ENCODE data around the gene SELENOW.
"Not testable (repeated sequence)": the region's sequence is repeated elsewhere in the genome, so short reads cannot be mapped to it uniquely, and the experiment has no call there.

SELENOW gene

GRCh38 chr19:47796785-47797184, 18.3 kb downstream of the SELENOW start:
- Histone ChIP-seq H3K9me3 (ENCODE audit: control insufficient read depth, low read length) (no peaks in the 10 kb centered on the region), H3K27me3 (ENCODE audit: control insufficient read depth, insufficient read depth, low read length) (peaks cover 7% of the 10 kb centered on the region), H3K9ac (ENCODE audit: low read length) (no peak overlapping the region), H3K36me3 (ENCODE audit: control insufficient read depth, insufficient read depth, low read length) (no peaks in the 10 kb centered on the region), H3K4me3 (ENCODE audit: low read length) (no peak overlapping the region), H3K4me1 (ENCODE audit: control insufficient read depth, insufficient read depth, low read length) (no peaks in the 10 kb centered on the region)

- Histone ChIP-seq H3K9ac (ENCODE audit: low read length) (no peak overlapping the region), H3K4me3 (ENCODE audit: low read length) (no peak overlapping the region), H3K9me3 (ENCODE audit: control insufficient read depth, low read length) (no peaks in the 10 kb centered on the region), H3K4me1 (ENCODE audit: control insufficient read depth, insufficient read depth, low read length) (no peaks in the 10 kb centered on the region), H3K36me3 (ENCODE audit: control insufficient read depth, insufficient read depth, low read length) (no peaks in the 10 kb centered on the region), H3K27me3 (ENCODE audit: control insufficient read depth, insufficient read depth, low read length) (peaks cover 7% of the 10 kb centered on the region)
Measured at GRCh38 chr19:47797996-47798903, 19.7 kb downstream of the SELENOW start.

GRCh38 chr19:47798904-47799266, 20.4 kb downstream of the SELENOW start:
- H3K4me1 ChIP-seq (ENCODE audit: control insufficient read depth, insufficient read depth, low read length): no peaks in the 10 kb centered on the region
- no peaks in the 10 kb centered on the region for H3K9me3 ChIP-seq (ENCODE audit: control insufficient read depth, low read length)
- H3K27me3 ChIP-seq (ENCODE audit: control insufficient read depth, insufficient read depth, low read length): peaks cover 7% of the 10 kb centered on the region
- H3K4me3 ChIP-seq (ENCODE audit: low read length): no peak overlapping the region
- H3K9ac ChIP-seq (ENCODE audit: low read length): no peak overlapping the region
- no peaks in the 10 kb centered on the region for H3K36me3 ChIP-seq (ENCODE audit: control insufficient read depth, insufficient read depth, low read length)

GRCh38 chr19:47801270-47801669, 22.8 kb downstream of the SELENOW start:
- no peaks in the 10 kb centered on the region for H3K36me3 ChIP-seq (ENCODE audit: control insufficient read depth, insufficient read depth, low read length)
- H3K9ac ChIP-seq (ENCODE audit: low read length): no peak overlapping the region
- no peak overlapping the region for H3K4me3 ChIP-seq (ENCODE audit: low read length)
- H3K4me1 ChIP-seq (ENCODE audit: control insufficient read depth, insufficient read depth, low read length): no peaks in the 10 kb centered on the region
- H3K9me3 ChIP-seq (ENCODE audit: control insufficient read depth, low read length): no peaks in the 10 kb centered on the region
- peaks cover 7% of the 10 kb centered on the region for H3K27me3 ChIP-seq (ENCODE audit: control insufficient read depth, insufficient read depth, low read length)

- Histone ChIP-seq H3K9ac (ENCODE audit: low read length) (no peak overlapping the region), H3K27me3 (ENCODE audit: control insufficient read depth, insufficient read depth, low read length) (peaks cover 7% of the 10 kb centered on the region), H3K4me1 (ENCODE audit: control insufficient read depth, insufficient read depth, low read length) (no peaks in the 10 kb centered on the region), H3K9me3 (ENCODE audit: control insufficient read depth, low read length) (no peaks in the 10 kb centered on the region), H3K4me3 (ENCODE audit: low read length) (no peak overlapping the region), H3K36me3 (ENCODE audit: control insufficient read depth, insufficient read depth, low read length) (no peaks in the 10 kb centered on the region)
Measured at GRCh38 chr19:47802521-47803043, 24.1 kb downstream of the SELENOW start.

GRCh38 chr19:47803148-47803547, 24.6 kb downstream of the SELENOW start:
- not testable (repeated sequence) for H3K36me3 ChIP-seq (ENCODE audit: control insufficient read depth, insufficient read depth, low read length); H3K4me3 ChIP-seq (ENCODE audit: low read length); H3K9me3 ChIP-seq (ENCODE audit: control insufficient read depth, low read length); H3K4me1 ChIP-seq (ENCODE audit: control insufficient read depth, insufficient read depth, low read length); H3K9ac ChIP-seq (ENCODE audit: low read length); H3K27me3 ChIP-seq (ENCODE audit: control insufficient read depth, insufficient read depth, low read length)

GRCh38 chr19:47803671-47804070, 25.2 kb downstream of the SELENOW start:
- not testable (repeated sequence) for H3K4me1 ChIP-seq (ENCODE audit: control insufficient read depth, insufficient read depth, low read length); H3K4me3 ChIP-seq (ENCODE audit: low read length); H3K36me3 ChIP-seq (ENCODE audit: control insufficient read depth, insufficient read depth, low read length); H3K9ac ChIP-seq (ENCODE audit: low read length); H3K9me3 ChIP-seq (ENCODE audit: control insufficient read depth, low read length); H3K27me3 ChIP-seq (ENCODE audit: control insufficient read depth, insufficient read depth, low read length)

GRCh38 chr19:47804451-47804850, 25.9 kb downstream of the SELENOW start, which contains the start of gene TPRX1:
Gene TPRX1 (minus strand): TSS chr19:47804551. CDS start chr19:47804539, 12 bp downstream.
- H3K9ac ChIP-seq (ENCODE audit: low read length); H3K9me3 ChIP-seq (ENCODE audit: control insufficient read depth, low read length); H3K27me3 ChIP-seq (ENCODE audit: control insufficient read depth, insufficient read depth, low read length); H3K4me1 ChIP-seq (ENCODE audit: control insufficient read depth, insufficient read depth, low read length); H3K36me3 ChIP-seq (ENCODE audit: control insufficient read depth, insufficient read depth, low read length); H3K4me3 ChIP-seq (ENCODE audit: low read length): not testable (repeated sequence)

GRCh38 chr19:47805313-47805712, 26.8 kb downstream of the SELENOW start:
- H3K9me3 ChIP-seq (ENCODE audit: control insufficient read depth, low read length): no peaks in the 10 kb centered on the region
- no peaks in the 10 kb centered on the region for H3K4me1 ChIP-seq (ENCODE audit: control insufficient read depth, insufficient read depth, low read length)
- H3K27me3 ChIP-seq (ENCODE audit: control insufficient read depth, insufficient read depth, low read length): no peaks in the 10 kb centered on the region
- H3K36me3 ChIP-seq (ENCODE audit: control insufficient read depth, insufficient read depth, low read length): no peaks in the 10 kb centered on the region
- H3K4me3 ChIP-seq (ENCODE audit: low read length): no peak overlapping the region
- no peak overlapping the region for H3K9ac ChIP-seq (ENCODE audit: low read length)

- Histone ChIP-seq H3K36me3 (ENCODE audit: control insufficient read depth, insufficient read depth, low read length) (no peaks in the 10 kb centered on the region), H3K4me3 (ENCODE audit: low read length) (no peak overlapping the region)
Measured at GRCh38 chr19:47806435-47806834, 27.9 kb downstream of the SELENOW start.

GRCh38 chr19:47813304-47813994, 34.9 kb downstream of the SELENOW start:
- Histone ChIP-seq H3K9ac (ENCODE audit: low read length) (no peak overlapping the region), H3K27me3 (ENCODE audit: control insufficient read depth, insufficient read depth, low read length) (peaks cover 3% of the 10 kb centered on the region), H3K36me3 (ENCODE audit: control insufficient read depth, insufficient read depth, low read length) (no peaks in the 10 kb centered on the region), H3K9me3 (ENCODE audit: control insufficient read depth, low read length) (no peaks in the 10 kb centered on the region), H3K4me1 (ENCODE audit: control insufficient read depth, insufficient read depth, low read length) (no peaks in the 10 kb centered on the region), H3K4me3 (ENCODE audit: low read length) (no peak overlapping the region)

More at GRCh38 chr19:47806435-47806834, 27.9 kb downstream of the SELENOW start:
- Histone ChIP-seq H3K9ac (ENCODE audit: low read length) (no peak overlapping the region), H3K4me1 (ENCODE audit: control insufficient read depth, insufficient read depth, low read length) (no peaks in the 10 kb centered on the region), H3K9me3 (ENCODE audit: control insufficient read depth, low read length) (no peaks in the 10 kb centered on the region), H3K27me3 (ENCODE audit: control insufficient read depth, insufficient read depth, low read length) (no peaks in the 10 kb centered on the region)

GRCh38 chr19:47813995-47814328, 35.5 kb downstream of the SELENOW start:
- Histone ChIP-seq H3K27me3 (ENCODE audit: control insufficient read depth, insufficient read depth, low read length) (peaks cover 3% of the 10 kb centered on the region), H3K9me3 (ENCODE audit: control insufficient read depth, low read length) (no peaks in the 10 kb centered on the region), H3K4me1 (ENCODE audit: control insufficient read depth, insufficient read depth, low read length) (no peaks in the 10 kb centered on the region), H3K9ac (ENCODE audit: low read length) (no peak overlapping the region), H3K36me3 (ENCODE audit: control insufficient read depth, insufficient read depth, low read length) (no peaks in the 10 kb centered on the region), H3K4me3 (ENCODE audit: low read length) (no peak overlapping the region)

All from mucosa of stomach (tissue), 1 donor.